ENCODE results near the gene CHRM4. TPM values are rescaled to one million over a fixed set of nuclear protein-coding genes. Genes with fewer than 3 reads are reported as not detected.
A peak's percentile ranks its signal among the peaks of the same experiment; 100 is the strongest.
"Not testable (repeated sequence)": the region's sequence is repeated elsewhere in the genome, so short reads cannot be mapped to it uniquely, and the experiment has no call there.

The CHRM4 gene
- total RNA-seq, 1 experiment from 2014 or later = 0.42 TPM

GRCh38 chr11:46382646-46383403 lies 8.8 kb downstream of the CHRM4 start:
- peak overlapping the region; percentile 54 for H3K4me3 ChIP-seq

GRCh38 chr11:46381819-46382645 lies 9.5 kb downstream of the CHRM4 start:
- Histone ChIP-seq H3K36me3 (peaks cover 7% of the 10 kb centered on the region; the same call in 1 of the 2 replicates), H3K4me1 (replicated peaks) (peaks cover 22% of the 10 kb centered on the region), H3K4me3 (peak overlapping the region; percentile 54), H3K27me3 (replicated peaks) (no peaks in the 10 kb centered on the region), H3K27ac (no peak overlapping the region), H3K9me3 (replicated peaks) (no peaks in the 10 kb centered on the region)
- peak in 1 of 2 experiments; percentile 23 for DNase-seq (ENCODE audit: low read depth in 1 of 2, low spot score in 2 of 2)

More at GRCh38 chr11:46382646-46383403, 8.8 kb downstream of the CHRM4 start:
- Histone ChIP-seq H3K4me1 (replicated peaks) (peaks cover 22% of the 10 kb centered on the region), H3K36me3 (peaks cover 7% of the 10 kb centered on the region; the same call in 1 of the 2 replicates), H3K27ac (no peak overlapping the region), H3K9me3 (replicated peaks) (no peaks in the 10 kb centered on the region), H3K27me3 (replicated peaks) (no peaks in the 10 kb centered on the region)
- DNase-seq (ENCODE audit: low read depth in 1 of 2, low spot score in 2 of 2) = peak in 1 of 2 experiments; percentile 45

GRCh38 chr11:46381048-46381818 lies 10.3 kb downstream of the CHRM4 start, which contains the start of gene MDK:
Gene MDK (plus strand): TSS chr11:46381669. CDS start chr11:46382058, 389 bp downstream.
- Histone ChIP-seq H3K36me3 (peaks cover 13% of the 10 kb centered on the region), H3K27me3 (replicated peaks) (no peaks in the 10 kb centered on the region), H3K4me3 (peak within 1 kb of the TSS; percentile 54), H3K27ac (peak within 1 kb of the TSS; percentile 64), H3K4me1 (replicated peaks) (peaks cover 22% of the 10 kb centered on the region), H3K9me3 (replicated peaks) (no peaks in the 10 kb centered on the region)
- no peak for DNase-seq (ENCODE audit: low read depth in 1 of 2, low spot score in 2 of 2)

GRCh38 chr11:46380340-46381047 lies 11.1 kb downstream of the CHRM4 start:
- H3K27ac ChIP-seq = peak overlapping the region; percentile 64
- DNase-seq (ENCODE audit: low read depth in 1 of 2, low spot score in 2 of 2) = peak; percentile 67 to 82

GRCh38 chr11:46379482-46380293 lies 11.9 kb downstream of the CHRM4 start:
- H3K9me3 ChIP-seq (replicated peaks); H3K4me3 ChIP-seq; DNase-seq (ENCODE audit: low read depth in 1 of 2, low spot score in 2 of 2); H3K27me3 ChIP-seq (replicated peaks); H3K27ac ChIP-seq: not testable (repeated sequence)
- peaks cover 28% of the 10 kb centered on the region for H3K36me3 ChIP-seq
- peaks cover 22% of the 10 kb centered on the region for H3K4me1 ChIP-seq (replicated peaks)

More at GRCh38 chr11:46380340-46381047, 11.1 kb downstream of the CHRM4 start:
- no peaks in the 10 kb centered on the region for H3K9me3 ChIP-seq (replicated peaks)
- peak overlapping the region; percentile 54 for H3K4me3 ChIP-seq
- no peaks in the 10 kb centered on the region for H3K27me3 ChIP-seq (replicated peaks)
- peaks cover 22% of the 10 kb centered on the region for H3K4me1 ChIP-seq (replicated peaks)
- H3K36me3 ChIP-seq = peaks cover 20% of the 10 kb centered on the region

GRCh38 chr11:46378811-46379481 lies 12.6 kb downstream of the CHRM4 start:
- no peaks in the 10 kb centered on the region for H3K9me3 ChIP-seq (replicated peaks)
- H3K27me3 ChIP-seq (replicated peaks) = no peaks in the 10 kb centered on the region
- no peak overlapping the region for H3K27ac ChIP-seq
- no peak overlapping the region for H3K4me3 ChIP-seq
- H3K36me3 ChIP-seq = peaks cover 36% of the 10 kb centered on the region
- peaks cover 22% of the 10 kb centered on the region for H3K4me1 ChIP-seq (replicated peaks)
- no peak for DNase-seq (ENCODE audit: low read depth in 1 of 2, low spot score in 2 of 2)

GRCh38 chr11:46378296-46378695 lies 13.3 kb downstream of the CHRM4 start:
- no peak overlapping the region for H3K4me3 ChIP-seq
- H3K27me3 ChIP-seq (replicated peaks) = no peaks in the 10 kb centered on the region
- no peaks in the 10 kb centered on the region for H3K9me3 ChIP-seq (replicated peaks)
- H3K4me1 ChIP-seq (replicated peaks) = peaks cover 22% of the 10 kb centered on the region
- H3K36me3 ChIP-seq = peaks cover 38% of the 10 kb centered on the region
- no peak for DNase-seq (ENCODE audit: low read depth in 1 of 2, low spot score in 2 of 2)
- no peak overlapping the region for H3K27ac ChIP-seq

GRCh38 chr11:46377831-46378230 lies 13.7 kb downstream of the CHRM4 start:
- H3K27me3 ChIP-seq (replicated peaks) = no peaks in the 10 kb centered on the region
- H3K27ac ChIP-seq = no peak overlapping the region
- no peak for DNase-seq (ENCODE audit: low read depth in 1 of 2, low spot score in 2 of 2)
- H3K36me3 ChIP-seq = peaks cover 34% of the 10 kb centered on the region
- H3K9me3 ChIP-seq (replicated peaks) = no peaks in the 10 kb centered on the region
- no peak overlapping the region for H3K4me3 ChIP-seq
- H3K4me1 ChIP-seq (replicated peaks) = peaks cover 20% of the 10 kb centered on the region

GRCh38 chr11:46377290-46377689 lies 14.3 kb downstream of the CHRM4 start:
- Histone ChIP-seq H3K9me3 (replicated peaks) (no peaks in the 10 kb centered on the region), H3K27ac (no peak overlapping the region), H3K27me3 (replicated peaks) (no peaks in the 10 kb centered on the region), H3K4me1 (replicated peaks) (peaks cover 16% of the 10 kb centered on the region), H3K4me3 (no peak overlapping the region), H3K36me3 (peaks cover 39% of the 10 kb centered on the region)
- no peak for DNase-seq (ENCODE audit: low read depth in 1 of 2, low spot score in 2 of 2)

- Histone ChIP-seq H3K36me3 (peaks cover 45% of the 10 kb centered on the region), H3K9me3 (replicated peaks) (no peaks in the 10 kb centered on the region), H3K27me3 (replicated peaks) (no peaks in the 10 kb centered on the region), H3K4me3 (no peak overlapping the region), H3K4me1 (replicated peaks) (peaks cover 11% of the 10 kb centered on the region), H3K27ac (no peak overlapping the region)
- DNase-seq (ENCODE audit: low read depth in 1 of 2, low spot score in 2 of 2) = no peak
These were observed 15.1 kb downstream of the CHRM4 start for GRCh38 chr11:46376258-46377050.

GRCh38 chr11:46375392-46376101 lies 16.0 kb downstream of the CHRM4 start:
- DNase-seq (ENCODE audit: low read depth in 1 of 2, low spot score in 2 of 2) = no peak
- H3K4me1 ChIP-seq (replicated peaks) = peaks cover 4% of the 10 kb centered on the region

More at GRCh38 chr11:46375392-46376101, 16.0 kb downstream of the CHRM4 start:
- no peaks in the 10 kb centered on the region for H3K9me3 ChIP-seq (replicated peaks)
- peaks cover 52% of the 10 kb centered on the region for H3K36me3 ChIP-seq
- no peak overlapping the region for H3K27ac ChIP-seq
- no peaks in the 10 kb centered on the region for H3K27me3 ChIP-seq (replicated peaks)
- H3K4me3 ChIP-seq = no peak overlapping the region

Data from SJSA1 (cell line).